ENCODE results near the gene KIAA0319L.

The KIAA0319L gene

DNA sequence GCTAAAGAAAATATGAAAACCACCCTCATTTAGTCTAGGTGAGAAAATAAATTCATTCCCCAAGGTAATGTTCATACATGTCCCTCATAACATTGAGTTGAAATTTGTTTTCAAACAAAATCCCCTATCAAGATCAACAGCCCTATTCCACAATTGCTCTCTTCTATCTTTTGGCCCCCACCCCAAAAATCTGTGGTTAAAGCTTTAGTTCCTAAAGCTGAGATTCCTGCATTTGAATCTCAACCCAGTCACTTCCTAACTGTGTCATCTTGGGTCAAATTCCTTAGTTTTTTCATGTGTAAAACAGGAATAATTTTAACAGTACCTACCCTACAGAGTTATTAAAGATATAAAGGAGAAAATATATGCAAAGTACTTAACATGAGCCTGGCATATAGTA lies 22.0 kb downstream of the KIAA0319L start:
- DNase-seq: no peak

DNA sequence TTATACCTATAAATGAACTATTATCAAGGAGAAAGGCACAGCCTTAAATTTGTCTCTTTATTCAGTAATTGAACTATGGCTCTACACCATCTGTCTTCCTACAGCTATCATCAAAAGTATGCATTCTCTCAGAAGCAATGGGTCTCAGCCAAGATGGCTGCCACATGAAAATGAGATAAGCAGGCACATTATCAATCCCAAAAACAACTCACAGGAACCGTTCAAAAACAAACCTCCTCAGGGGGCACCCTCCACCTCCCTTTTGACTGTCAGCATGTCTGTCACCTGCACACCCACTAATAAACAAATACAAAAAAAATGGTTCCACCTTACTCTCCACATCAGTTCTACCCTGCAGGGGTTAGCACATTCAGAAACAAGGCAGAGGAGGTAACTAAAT lies 23.6 kb downstream of the KIAA0319L start:
- no peak for DNase-seq

DNA sequence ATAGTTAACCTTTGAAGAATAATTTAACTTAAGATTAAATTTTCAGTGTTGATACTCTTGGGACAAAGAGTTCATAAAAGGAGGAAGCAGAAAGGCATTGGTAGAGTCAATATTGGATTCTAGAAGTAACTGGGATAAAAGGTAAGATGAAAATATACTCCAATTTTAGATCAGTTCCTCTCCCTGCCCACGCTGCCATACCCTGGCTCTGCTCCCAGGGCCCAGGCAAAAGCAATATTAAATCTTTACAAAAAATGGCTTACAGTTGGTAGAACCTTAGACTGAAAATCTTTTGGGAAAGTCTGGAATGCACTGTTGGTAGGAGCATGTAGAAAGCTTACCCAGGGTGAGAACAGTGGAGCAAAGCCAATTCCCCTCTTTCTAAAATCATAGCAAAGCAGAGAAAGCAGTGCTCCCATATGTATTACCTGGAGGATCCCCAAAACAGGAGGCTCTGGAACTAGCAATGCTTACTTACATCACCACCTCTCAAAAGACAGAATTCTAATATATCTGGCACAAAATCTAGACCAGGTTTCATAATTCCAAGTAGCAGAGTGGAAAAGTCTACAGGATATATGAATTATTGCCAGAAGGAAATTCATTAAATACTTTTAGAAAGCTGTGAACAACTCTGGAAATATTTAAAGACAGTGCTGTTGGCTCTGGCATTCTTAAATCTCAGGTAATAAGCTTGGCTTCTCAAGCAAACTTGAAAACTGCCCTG lies 24.5 kb downstream of the KIAA0319L start:
- DNase-seq: no peak

DNA sequence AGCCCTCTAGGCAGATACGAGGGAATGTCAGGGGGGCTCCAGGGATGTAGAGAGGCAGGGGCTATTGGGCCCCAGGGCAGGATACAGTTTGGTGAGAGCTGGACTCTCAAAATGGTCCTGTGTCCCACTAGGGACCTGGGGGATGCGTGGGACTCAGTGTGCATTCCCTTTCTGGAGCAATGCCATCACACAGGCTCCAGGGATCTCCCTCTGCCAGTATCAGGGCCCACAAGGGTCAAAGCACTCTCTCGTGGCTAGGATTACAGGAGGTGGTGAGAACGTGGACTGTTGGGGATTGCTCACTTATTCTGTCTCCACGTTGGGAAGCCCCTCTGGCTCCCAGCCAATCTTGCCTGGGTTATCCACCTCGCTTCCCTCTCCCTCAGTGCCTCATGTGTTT lies 25.8 kb downstream of the KIAA0319L start:
- no peak for DNase-seq

DNA sequence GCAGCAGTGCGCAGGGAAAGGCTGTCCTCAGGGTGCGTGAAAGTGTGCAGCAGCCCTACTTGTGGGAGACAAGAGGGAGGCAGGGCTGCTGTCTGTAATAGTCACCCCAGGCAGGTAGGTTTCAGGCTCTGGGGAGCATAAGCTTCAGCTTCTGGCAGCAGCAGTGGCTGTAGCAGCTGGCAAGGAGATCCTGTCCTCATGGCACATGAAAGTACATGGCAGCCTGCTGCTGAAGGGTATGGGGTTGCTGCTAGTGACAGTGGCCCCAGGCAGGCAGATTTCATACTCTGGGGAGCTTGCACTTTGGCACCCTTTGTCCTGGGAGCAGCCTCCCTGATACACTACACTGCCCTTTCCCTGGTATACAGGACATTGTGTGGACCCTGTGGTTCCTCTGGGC lies 26.3 kb downstream of the KIAA0319L start:
- DNase-seq: no peak

DNA sequence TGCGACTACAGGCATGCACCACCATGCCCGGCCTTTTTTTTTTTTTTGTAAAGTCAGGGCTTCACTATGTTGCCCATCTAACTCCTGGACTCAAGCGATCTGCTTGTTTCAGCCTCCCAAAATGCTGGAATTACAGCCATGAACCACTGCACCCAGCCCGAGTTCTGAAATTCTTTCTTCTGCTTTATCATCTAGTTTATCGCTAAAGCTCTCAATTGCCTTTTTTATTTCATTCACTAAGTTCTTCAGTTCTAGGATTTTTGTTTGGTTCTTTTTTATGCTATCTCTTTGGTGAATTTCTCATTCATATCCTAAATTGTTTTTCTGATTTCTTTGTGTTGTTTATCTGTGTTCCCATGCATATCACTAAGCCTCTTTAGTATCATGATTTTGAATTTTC lies 27.0 kb downstream of the KIAA0319L start:
- no peak for DNase-seq

DNA sequence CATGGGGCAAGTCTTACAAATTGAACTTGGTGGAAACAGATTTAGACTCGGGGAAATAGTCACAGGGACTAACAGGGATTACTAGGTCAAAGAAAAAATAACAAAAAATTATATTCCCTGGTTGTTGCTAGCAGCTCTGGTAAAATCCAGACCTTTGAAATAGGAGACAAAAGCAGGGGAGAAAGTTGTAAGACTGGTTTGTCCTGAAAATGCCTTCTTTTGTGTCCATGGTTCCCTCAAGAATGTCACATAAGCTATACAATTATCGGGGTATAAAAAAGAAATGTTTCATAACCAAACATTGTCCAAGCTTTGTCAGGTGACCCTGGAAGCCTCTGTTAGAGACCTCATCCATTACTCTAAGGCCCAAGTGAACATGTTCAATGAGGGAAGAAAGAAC lies 33.1 kb downstream of the KIAA0319L start:
- DNase-seq: no peak

DNA sequence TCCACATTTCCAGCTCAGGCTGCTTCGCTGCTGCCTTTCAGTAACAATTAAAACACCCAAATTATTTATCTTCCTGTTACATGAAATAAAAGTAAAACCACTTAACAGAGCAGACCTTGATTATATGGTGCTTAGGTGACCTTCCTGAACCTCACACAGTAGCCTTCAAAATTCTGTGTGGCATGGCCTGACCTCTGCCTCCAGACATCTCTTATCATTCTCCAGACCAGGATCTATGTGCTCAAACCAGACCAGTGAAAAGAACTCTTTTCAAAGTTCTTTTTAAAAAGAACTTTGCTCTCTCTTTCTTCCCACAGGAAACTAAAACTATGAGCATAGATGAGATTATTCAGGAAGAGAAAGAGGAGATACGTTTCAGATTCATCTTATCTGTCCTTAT lies 37.8 kb downstream of the KIAA0319L start:
- no peak for DNase-seq

DNA sequence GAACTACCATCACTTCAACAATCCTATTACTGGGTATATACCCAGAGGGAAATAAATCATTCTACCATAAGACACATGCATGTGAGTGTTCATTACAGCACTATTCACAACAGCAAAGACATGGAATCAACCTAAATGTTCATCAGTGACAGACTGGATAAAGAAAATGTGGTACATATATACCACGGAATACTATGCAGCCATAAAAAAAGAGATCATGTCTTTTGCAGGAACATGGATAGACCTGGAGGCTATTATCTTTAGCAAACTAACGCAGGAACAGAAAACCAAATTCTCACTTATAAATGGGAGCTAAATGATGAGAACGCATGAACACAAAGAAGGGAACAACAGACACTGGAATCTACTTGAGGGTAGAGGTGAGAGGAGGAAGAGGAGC lies 39.0 kb downstream of the KIAA0319L start:
- DNase-seq: no peak

DNA sequence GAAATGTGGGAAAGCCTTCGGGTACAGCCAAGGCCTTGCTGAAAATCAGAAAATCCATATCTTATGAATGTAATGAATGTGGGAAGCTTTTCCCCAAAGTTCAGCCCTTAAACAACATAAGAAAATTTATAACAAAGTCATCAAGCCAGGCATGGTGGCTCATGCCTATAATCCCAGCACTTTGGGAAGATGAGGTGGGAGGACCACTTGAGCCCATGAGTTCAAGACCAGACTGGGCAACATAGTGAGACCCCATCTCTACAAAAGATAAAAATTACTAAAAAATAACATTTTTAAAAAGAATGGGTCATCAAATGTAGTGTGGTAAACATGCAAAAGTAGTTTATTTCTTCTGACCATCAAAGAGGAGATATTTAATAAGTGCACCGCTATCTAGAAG lies 45.9 kb downstream of the KIAA0319L start:
- no peak for DNase-seq

DNA sequence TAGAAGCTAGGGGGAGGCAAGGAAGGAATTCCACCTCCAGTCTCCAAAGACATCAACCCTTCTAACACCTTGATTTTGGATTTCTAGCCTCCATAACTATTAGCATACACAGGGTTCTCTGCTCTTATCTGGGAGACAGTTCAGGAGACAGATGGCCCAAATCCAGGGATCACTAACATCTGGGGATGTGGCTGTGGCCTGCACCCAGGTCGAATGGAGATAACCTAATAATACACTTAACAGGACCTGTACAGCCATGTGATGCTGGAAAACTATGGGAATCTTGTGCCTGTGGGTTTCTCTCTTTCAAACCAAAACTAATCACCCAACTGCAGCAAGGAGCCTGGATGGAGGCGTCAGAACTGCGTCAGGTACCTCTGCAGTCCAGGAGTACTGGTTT lies 47.6 kb downstream of the KIAA0319L start:
- no peak for DNase-seq

DNA sequence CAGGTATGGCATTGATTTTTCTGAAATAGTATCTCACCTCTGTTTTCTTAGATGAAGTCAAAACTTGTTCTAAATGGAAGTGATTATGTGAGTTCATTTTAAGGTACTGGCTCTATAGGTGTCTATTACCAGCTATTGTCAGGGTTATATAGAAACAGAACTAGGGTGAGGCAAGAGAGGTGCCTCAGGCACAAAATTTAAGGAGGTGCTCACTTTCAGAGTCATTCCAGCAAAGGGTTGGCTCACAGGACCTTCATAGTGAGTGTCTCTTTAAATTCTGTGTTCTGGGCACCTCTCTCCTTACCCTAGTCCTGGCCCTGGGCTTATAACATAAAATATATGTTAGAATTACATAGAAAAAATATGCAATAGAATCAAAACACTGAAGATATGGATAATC lies 49.3 kb downstream of the KIAA0319L start:
- no peak for DNase-seq

DNA sequence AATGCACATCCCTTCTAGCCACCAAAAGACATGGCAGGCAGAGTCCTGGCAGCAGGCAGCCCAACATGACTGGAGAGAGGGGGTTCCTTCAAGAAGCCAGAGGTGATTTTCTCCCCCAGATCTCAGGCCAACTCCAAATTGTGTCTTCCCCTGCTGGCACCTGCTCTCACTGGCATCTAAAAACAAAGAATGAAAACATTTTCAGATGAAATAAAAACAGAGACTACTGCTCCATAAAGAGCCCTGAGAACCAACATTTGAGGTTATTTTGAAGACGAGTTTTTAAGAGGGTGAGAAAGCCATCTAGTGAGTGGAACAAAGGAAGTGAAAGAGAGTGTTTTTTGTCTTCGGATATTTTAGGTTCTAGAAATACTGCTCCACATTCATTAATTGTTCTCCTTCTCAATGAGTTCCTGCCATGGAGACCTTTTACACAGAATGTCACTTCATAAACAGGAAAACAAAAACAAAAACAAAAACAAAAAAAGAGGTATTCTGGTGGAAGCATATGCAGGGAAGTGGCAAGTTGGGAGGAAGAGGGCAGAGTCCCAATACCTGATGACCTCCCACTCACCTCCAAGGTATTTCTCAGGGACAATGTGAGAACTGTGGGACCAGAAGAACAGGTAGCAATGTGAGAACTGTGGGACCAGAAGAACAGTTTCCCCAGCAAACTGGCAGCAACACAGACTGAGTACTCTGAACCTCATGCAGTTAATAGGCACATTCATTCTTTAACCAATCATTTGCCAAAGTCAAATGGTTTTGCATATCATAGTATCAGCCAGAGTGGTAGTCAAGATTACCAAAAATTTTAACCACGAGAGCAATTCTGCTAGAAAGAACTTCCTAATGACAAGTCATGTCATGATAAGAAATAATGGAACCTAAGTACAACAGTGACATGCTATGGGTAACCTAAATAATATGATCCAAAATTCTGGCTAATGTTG lies 50.0 kb downstream of the KIAA0319L start:
- DNase-seq: no peak

DNA sequence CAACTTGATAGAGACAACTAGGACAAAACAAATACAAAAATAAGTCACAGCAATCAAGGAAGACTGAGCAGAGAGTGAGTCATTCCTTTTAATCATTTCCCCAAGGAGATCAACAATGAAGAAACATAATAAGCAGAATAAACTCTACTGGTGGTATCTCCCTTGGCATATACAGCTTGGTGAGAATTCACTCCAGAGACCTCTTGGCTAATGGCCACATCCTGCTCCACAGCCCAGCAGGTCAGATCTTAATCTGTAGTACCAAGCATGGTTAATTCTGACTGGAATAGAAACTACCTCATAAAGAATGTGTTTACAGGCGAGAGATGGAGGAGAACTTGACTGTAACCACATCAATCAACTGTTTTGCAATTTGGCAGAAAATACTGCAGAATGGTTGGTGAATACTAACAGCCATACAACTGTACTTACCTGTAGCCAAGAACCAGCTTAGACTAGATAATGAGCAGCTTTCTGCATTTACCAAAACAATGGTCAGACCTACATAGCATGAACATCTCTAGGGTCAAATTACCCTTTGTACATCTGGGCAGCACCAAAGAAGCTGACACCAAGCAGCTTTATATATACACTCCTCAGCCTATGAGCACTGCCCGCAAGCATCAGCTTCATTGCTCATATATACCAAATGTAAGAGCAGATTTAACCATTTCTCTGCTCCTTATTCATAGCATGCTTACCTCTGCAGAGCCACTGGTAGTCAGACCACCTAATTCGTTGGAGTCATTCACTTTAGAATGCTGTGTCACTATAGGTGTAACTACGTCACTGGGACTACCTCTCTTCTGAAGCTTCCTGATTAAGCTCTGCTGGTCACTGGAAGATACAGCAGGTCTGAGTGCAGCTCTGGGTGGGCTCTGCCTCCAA lies 51.0 kb downstream of the KIAA0319L start:
- DNase-seq: no peak

DNA sequence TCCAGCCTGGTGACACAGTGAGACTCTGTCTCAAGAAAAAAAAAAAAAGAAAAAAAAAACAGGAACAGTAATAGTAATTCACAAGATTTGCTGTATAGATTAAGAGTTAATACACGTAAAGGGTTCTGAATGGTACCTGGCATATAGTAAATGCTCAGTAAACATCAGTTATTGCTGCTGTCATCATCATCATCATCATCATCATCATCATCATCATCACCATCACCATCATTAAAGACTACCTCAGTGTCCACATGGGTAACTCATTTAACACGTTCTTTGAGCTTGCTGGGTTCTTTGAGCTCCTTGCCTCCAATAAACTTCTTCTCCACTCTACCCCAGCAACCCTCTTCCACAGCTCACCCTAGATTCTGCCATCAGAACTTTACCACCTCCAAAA lies 55.0 kb downstream of the KIAA0319L start:
- no peak for DNase-seq

DNA sequence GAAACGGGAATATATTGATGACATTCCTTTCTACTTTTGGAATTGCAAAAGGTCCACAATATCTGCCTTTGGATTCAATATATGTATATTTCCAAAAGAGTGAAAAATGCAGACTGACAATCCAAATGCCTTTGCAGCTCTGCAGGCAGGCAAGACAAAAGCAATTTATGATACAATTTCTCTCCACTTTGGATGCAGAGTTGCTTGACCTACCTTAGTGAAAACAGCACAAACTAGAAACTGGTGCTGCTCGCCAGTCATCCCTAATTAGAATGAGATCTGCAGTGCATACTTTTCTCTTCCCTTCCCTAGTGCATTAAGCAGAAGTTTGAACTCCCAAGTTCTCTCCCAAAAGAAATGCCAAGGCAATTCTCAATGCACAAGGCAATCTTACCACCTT lies 56.8 kb downstream of the KIAA0319L start:
- no peak for DNase-seq

DNA sequence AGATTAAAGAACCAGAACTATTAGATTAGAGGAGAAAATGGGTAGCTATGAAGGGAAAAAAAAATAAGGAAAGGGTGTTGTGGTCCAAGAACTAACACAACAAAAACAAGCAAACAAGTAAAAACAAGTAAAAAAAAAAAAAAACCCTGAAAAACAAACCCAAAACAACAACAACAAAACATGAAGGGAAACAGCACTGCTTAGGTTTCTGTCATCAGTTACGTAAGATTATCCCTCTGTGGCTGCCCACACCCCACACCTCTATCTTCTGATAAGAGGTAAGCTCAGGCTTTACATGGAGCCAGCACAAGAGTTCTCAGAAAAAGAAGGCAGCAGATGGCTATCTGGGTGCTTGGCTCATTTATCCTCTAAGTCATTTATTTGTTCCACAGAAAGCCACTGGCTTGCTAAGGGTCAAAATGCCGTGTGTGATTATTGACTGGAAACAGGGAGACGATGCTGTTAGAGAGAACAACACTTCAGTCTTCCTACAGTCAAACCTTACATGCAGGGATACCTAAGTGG lies 57.5 kb downstream of the KIAA0319L start:
- no peak for DNase-seq

DNA sequence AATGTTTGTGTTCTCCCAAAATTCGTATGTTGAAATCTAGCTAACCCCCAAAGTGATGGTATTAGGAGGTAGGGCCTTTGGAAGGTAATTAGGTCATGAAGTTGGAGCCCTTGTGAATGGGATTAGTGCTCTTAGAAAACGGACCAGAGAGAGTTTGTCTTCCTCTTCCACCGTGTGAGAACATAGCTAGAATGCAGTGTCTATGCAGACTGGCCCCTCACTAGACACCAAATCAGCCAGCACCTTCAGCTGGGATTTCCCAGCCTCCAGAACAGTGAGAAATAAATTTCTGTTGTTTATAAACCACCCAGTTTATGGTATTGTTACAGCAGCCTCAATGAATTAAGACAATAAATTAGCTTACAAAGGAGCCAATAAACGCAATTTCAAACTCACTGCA lies 58.0 kb downstream of the KIAA0319L start:
- no peak for DNase-seq

DNA sequence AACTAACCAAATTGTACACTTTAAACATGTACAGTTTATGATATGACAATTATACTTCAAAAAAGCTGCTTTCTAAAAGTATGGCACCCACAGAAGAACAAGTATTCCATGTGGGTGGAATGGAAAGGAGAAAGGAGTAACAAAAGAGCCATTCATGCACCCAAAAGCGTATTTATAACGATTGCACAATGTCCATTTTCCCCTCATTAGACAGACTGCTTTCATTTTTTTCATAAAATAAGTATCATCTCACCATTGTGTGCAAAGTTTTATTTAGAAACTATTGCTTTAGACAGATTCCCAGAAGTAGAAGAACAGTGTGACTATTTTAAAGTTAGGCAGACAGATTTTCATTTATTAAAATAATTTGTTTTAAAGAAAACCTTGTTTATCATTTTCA lies 59.6 kb downstream of the KIAA0319L start:
- DNase-seq: no peak

DNA sequence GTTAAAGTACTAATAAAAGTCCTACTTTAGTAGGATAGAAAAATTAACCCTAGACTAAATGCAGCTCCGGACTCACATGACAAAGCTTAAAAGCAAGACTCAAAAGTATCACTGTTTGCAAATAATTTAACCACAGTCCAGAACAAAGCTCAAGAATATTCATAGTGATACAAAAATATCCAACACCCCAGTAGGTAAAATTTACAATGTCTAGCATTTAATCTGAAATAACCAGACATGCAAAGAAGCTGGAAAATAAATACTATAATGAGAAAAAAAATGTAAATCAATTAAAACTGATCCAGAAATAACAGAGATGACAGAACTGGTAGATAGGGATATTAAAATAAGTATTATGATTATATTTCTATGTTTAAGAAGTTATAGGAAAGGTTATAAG lies 67.0 kb downstream of the KIAA0319L start:
- DNase-seq: no peak

DNA sequence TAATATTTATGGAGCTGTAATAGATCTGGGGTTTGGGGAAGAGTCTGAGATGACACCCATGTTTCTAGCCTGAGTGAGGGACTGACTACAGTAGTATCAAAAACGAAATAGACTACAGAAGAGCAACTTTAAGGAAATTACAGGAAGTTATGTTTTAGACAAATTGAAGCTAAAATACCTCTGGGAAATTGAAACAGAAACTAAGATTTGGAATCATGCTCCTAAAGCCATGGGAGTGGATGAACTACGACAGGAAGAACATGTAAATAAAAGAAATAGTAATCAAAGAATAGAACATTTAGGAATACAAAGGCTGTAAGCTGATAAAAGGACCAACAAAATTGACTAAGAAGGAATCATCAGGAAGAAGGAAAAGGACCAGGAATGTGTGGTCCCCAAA lies 68.9 kb downstream of the KIAA0319L start:
- DNase-seq: no peak

DNA sequence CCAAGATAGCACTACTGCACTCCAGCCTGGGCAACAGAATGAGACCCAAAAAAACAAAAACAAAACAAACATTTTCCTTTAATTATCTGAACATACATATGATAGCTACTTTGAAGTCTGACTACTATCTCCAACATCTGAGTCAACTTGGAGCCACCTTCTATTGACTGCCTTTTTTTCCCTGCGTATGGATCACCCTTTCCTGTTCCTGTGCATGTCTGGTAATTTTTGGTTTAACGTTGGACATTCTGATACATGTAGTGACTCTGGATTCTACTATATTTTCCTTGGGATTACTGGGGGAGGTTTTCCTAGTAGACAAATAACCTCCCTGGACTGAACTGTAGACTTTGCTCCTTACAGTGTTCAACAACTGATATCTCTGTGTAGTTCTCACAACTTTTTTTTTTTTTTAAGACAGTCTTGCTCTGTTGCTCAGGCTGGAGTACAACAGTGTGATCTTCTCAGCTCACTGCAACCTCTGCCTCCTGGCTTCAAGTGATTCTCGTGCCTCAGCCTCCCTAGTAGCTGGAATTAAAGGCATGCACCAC lies 70.3 kb downstream of the KIAA0319L start:
- DNase-seq: no peak

DNA sequence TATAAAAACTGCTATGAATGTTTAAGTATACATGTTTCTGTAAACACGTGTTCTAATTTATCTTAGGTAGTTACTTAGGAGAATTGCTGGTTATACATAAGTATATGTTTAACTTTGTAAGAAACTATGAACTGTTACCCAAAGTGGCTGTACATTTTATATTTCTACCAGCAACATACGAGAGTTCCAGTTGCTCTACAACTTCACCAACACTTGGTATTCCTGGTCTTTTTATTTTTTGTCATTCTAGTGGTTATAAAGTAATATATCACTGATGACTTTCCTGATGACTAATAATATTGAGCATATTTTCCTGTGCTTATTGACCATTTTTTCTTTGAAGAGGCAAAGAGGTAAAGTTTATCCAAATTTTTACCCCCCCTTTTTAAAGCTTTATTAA lies 76.0 kb downstream of the KIAA0319L start:
- no peak for DNase-seq

Measured in RPMI8226 (cell line).